Fibroblast of lung (primary cell): ENCODE measurements around the gene STAP2.

Source experiments
- CTCF ChIP-seq, 2 donors: IDR thresholded peaks in 1 of 2; conservative IDR thresholded peaks in 1 of 2; 1 replicate in 1 of 2; 2 replicates in 1 of 2; pipeline ENCODE4 v1.5.1; 2011 to 2012; ENCODE audit warnings: low read length in 2 of 2, control low read depth in 1 of 2, inconsistent platforms in 1 of 2, low read depth in 1 of 2, mild to moderate bottlenecking in 1 of 2
- EZH2 ChIP-seq: IDR thresholded peaks from 2 replicates; pipeline ENCODE4 v1.5.1; 2012; ENCODE audit warnings: low read length, control low read depth, mild to moderate bottlenecking; ENCODE audit errors: missing control alignments

- TF ChIP-seq CTCF (conservative IDR thresholded peaks at IDR 0.05 in 1 of 2, IDR thresholded peaks at IDR 0.05 in 1 of 2; ENCODE audit: low read depth in 1 of 2, low read length in 2 of 2) (no peak), EZH2 (no peak)
Observed at GRCh38 chr19:4284176-4284958, 54.3 kb downstream of the STAP2 start.
